H9 (cell line): ENCODE data around the gene FANCC. TPM values are rescaled to one million over a fixed set of nuclear protein-coding genes. Genes with fewer than 3 reads are reported as not detected.
A peak's percentile ranks its signal among the peaks of the same experiment; 100 is the strongest.

Experiments used
- DNase-seq: peaks from one replicate; pipeline ENCODE4 v3.0.0-alpha.2; 2017
- H2AFZ ChIP-seq: one replicate; pipeline ENCODE4 v1.6.1; 2013; ENCODE audit warnings: mild to moderate bottlenecking, low read length, control low read depth, moderate library complexity
- H2AK5ac ChIP-seq: 2 replicates; pipeline ENCODE4 v1.6.1; 2013; ENCODE audit warnings: low read length, control low read depth, mixed read lengths; ENCODE audit not compliant: insufficient read length
- H2BK120ac ChIP-seq: one replicate; pipeline ENCODE4 v1.6.1; 2013; ENCODE audit warnings: low read depth, mild to moderate bottlenecking, low read length, control low read depth, inconsistent platforms; ENCODE audit not compliant: poor library complexity, severe bottlenecking
- H2BK12ac ChIP-seq: 2 replicates; pipeline ENCODE4 v1.6.1; 2013; ENCODE audit warnings: low read length, control low read depth, mixed read lengths, low read depth; ENCODE audit not compliant: insufficient read length
- H2BK15ac ChIP-seq: 2 replicates; pipeline ENCODE4 v1.6.1; 2013; ENCODE audit warnings: low read depth, low read length, control low read depth
- H2BK20ac ChIP-seq: one replicate; pipeline ENCODE4 v1.6.1; 2013; ENCODE audit warnings: low read depth, mild to moderate bottlenecking, low read length, control low read depth, inconsistent platforms; ENCODE audit not compliant: poor library complexity, severe bottlenecking
- H2BK5ac ChIP-seq: 2 replicates; pipeline ENCODE4 v1.6.1; 2013; ENCODE audit warnings: low read length, control low read depth, mixed read lengths; ENCODE audit not compliant: insufficient read length
- H3K14ac ChIP-seq: 2 replicates; pipeline ENCODE4 v1.6.1; 2013; ENCODE audit warnings: low read length, control low read depth; ENCODE audit not compliant: insufficient read depth
- H3K18ac ChIP-seq: 2 replicates; pipeline ENCODE4 v1.6.1; 2013; ENCODE audit warnings: low read depth, mild to moderate bottlenecking, mixed read lengths, low read length, control low read depth; ENCODE audit not compliant: insufficient read length
- H3K23ac ChIP-seq: 2 replicates; pipeline ENCODE4 v1.6.1; 2013; ENCODE audit warnings: low read length, control low read depth, mixed read lengths, low read depth; ENCODE audit not compliant: insufficient read length
- H3K23me2 ChIP-seq: 2 replicates; pipeline ENCODE4 v1.6.1; 2013; ENCODE audit warnings: low read depth, mild to moderate bottlenecking, mixed read lengths, low read length, control low read depth; ENCODE audit not compliant: insufficient read length, poor library complexity, severe bottlenecking
- H3K27ac ChIP-seq: 2 replicates; pipeline ENCODE4 v1.5.1; 2013; ENCODE audit warnings: low read length, control low read depth, mixed read lengths, low read depth; ENCODE audit not compliant: insufficient read length
- H3K27me3 ChIP-seq: 2 replicates; pipeline ENCODE4 v1.6.1; 2013; ENCODE audit warnings: low read length, control low read depth, inconsistent platforms; ENCODE audit not compliant: insufficient read depth
- H3K4ac ChIP-seq: 2 replicates; pipeline ENCODE4 v1.6.1; 2013; ENCODE audit warnings: low read depth, mild to moderate bottlenecking, control low read depth, inconsistent platforms, low read length, moderate library complexity
- H3K4me1 ChIP-seq: 2 replicates; pipeline ENCODE4 v1.6.1; 2013; ENCODE audit warnings: low read length, control low read depth, inconsistent platforms; ENCODE audit not compliant: insufficient read depth
- H3K4me2 ChIP-seq: 2 replicates; pipeline ENCODE4 v1.6.1; 2013; ENCODE audit warnings: low read length, control low read depth, mixed read lengths; ENCODE audit not compliant: insufficient read length, insufficient read depth
- H3K56ac ChIP-seq: 2 replicates; pipeline ENCODE4 v1.6.1; 2013; ENCODE audit warnings: low read depth, mild to moderate bottlenecking, mixed read lengths, low read length, control low read depth; ENCODE audit not compliant: insufficient read length
- H3K79me1 ChIP-seq: 2 replicates; pipeline ENCODE4 v1.6.1; 2013; ENCODE audit warnings: low read depth, mild to moderate bottlenecking, moderate library complexity, low read length, control low read depth, inconsistent platforms; ENCODE audit not compliant: insufficient read depth, poor library complexity, severe bottlenecking
- H3K79me2 ChIP-seq: 2 replicates; pipeline ENCODE4 v1.6.1; 2013; ENCODE audit warnings: low read length, control low read depth, inconsistent platforms; ENCODE audit not compliant: insufficient read depth
- H3K9ac ChIP-seq: 2 replicates; pipeline ENCODE4 v1.6.1; 2013; ENCODE audit warnings: low read length, control low read depth, mixed read lengths; ENCODE audit not compliant: insufficient read length; ENCODE audit errors: extremely low read depth
- H3K9me3 ChIP-seq: one replicate; pipeline ENCODE4 v1.6.1; 2013; ENCODE audit warnings: low read depth, low read length, inconsistent platforms; ENCODE audit not compliant: control insufficient read depth
- H3T11ph ChIP-seq: one replicate; pipeline ENCODE4 v1.6.1; 2013; ENCODE audit warnings: mild to moderate bottlenecking, low read length, control low read depth, inconsistent platforms
- H4K20me1 ChIP-seq: one replicate; pipeline ENCODE4 v1.6.1; 2013; ENCODE audit not compliant: control insufficient read depth, insufficient read length, insufficient read depth
- H4K5ac ChIP-seq: 2 replicates; pipeline ENCODE4 v1.6.1; 2013; ENCODE audit warnings: low read depth, mild to moderate bottlenecking, mixed read lengths, low read length, control low read depth; ENCODE audit not compliant: insufficient read length
- H4K8ac ChIP-seq: replicated peaks from 2 replicates; pipeline ENCODE4 v1.6.1; 2013; ENCODE audit warnings: low read length, control low read depth, mixed read lengths, low read depth; ENCODE audit not compliant: insufficient read length
- H4K91ac ChIP-seq: 2 replicates; pipeline ENCODE4 v1.6.1; 2013; ENCODE audit warnings: low read depth, mild to moderate bottlenecking, moderate library complexity, mixed read lengths, low read length, control low read depth; ENCODE audit not compliant: insufficient read length
- H3K27ac Mint-ChIP-seq, 3 experiments: 2 replicates in 2 of 3; 3 replicates in 1 of 3; pipeline ENCODE4 v1.8.0; 2020 to 2021; ENCODE audit warnings: mixed read lengths in 3 of 3, mild to moderate bottlenecking in 1 of 3, moderate library complexity in 1 of 3
- H3K27me3 Mint-ChIP-seq: 2 replicates; pipeline ENCODE4 v1.8.0; 2021; ENCODE audit warnings: low read depth, mild to moderate bottlenecking, moderate library complexity, mixed read lengths
- H3K36me3 Mint-ChIP-seq, 3 experiments: 2 replicates in 2 of 3; 3 replicates in 1 of 3; pipeline ENCODE4 v1.8.0; 2020 to 2021; ENCODE audit warnings: low read depth in 3 of 3, mixed read lengths in 3 of 3; ENCODE audit not compliant: insufficient read depth in 1 of 3
- H3K4me1 Mint-ChIP-seq, 2 experiments: 2 replicates each; pipeline ENCODE4 v1.8.0; 2020; ENCODE audit warnings: mixed read lengths in 2 of 2
- H3K4me3 Mint-ChIP-seq, 2 experiments: 2 replicates in 1 of 2; 3 replicates in 1 of 2; pipeline ENCODE4 v1.8.0; 2020 to 2021; ENCODE audit warnings: mild to moderate bottlenecking in 2 of 2, mixed read lengths in 2 of 2, moderate library complexity in 1 of 2
- H3K9me3 Mint-ChIP-seq, 2 experiments: 2 replicates in 1 of 2; 3 replicates in 1 of 2; pipeline ENCODE4 v1.8.0; 2020; ENCODE audit warnings: mild to moderate bottlenecking in 2 of 2, mixed read lengths in 2 of 2, moderate library complexity in 1 of 2
- WGBS: extraction: QIAGEN DNeasy Blood & Tissue Kit; methylation state at CpG from one replicate; pipeline ENCODE4 v1.1.7; 2013; ENCODE audit warnings: missing lambda C conversion rate, low lambda C conversion rate, mixed read lengths; ENCODE audit not compliant: insufficient read length; ENCODE audit errors: extremely low coverage; 5-methylcytosine and 5-hydroxymethylcytosine counted together
- long read RNA-seq: library from polyadenylated mRNA; unstranded; transcript quantifications from one replicate; pipeline ENCODE4 v2.0.0, GENCODE V29; 2020
- total RNA-seq: library from RNA; stranded (reverse); gene quantifications from 2 replicates; pipeline ENCODE4 v1.2.1, GENCODE V29; 2021
- TF ChIP-seq, protein P1 (sequence below): fragments of 200-600 bp; sonication (generic); conservative IDR thresholded peaks from 3 replicates; pipeline ENCODE4 v1.8.0; 2021; ENCODE audit warnings: antibody characterized with exemption, mild to moderate bottlenecking

Gene FANCC
- total RNA-seq = 11.6 and 14.6 TPM in 2 replicates
- long read RNA-seq, full-length matches to known transcripts = 8 of 42 reads
- long read RNA-seq, partial matches to known transcripts = 10 of 42 reads
- long read RNA-seq, other reads (novel, unspliced or antisense) = 24 of 42 reads

DNA sequence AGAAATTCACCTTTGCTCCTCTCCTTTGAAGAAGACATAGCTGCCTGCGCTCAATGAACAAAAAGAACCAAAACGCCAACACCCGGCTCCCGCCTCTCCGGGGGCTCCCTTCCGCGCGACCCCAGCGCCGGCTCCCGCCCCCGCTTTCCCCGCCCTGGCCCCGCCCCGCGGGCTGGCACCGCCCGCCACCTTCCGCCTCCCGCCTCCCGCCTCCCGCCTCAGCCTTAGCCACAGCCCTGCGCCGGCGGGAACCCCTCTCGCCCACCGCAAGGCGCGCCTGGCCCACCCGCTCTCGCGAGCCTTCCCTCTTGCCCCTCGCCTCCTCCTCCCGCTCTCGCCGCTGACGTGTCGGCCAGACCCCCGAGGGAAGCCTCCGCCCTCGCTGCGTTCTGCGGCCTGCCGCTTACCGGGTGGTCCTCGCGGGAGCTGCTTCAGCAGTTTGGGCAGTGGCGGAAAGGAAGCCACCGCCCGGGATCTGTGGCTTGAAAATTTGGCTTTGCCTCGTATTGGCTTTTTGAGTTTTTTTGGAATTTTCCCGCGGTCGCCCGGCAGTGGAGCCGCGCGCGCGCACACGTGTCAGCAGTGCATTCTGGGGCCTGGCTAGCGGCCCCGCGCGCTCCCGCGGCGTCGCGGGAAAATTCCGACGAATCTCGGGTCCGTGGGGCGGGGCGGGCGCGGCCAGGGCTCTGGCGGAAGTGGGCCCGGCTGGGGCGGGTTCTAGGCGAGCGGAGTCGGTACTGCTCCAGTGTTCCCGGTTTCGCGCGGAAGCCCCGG lies at the start of gene FANCC:
FANCC (minus strand) TSS at position 591 of the 774 bp plus-strand sequence. CDS start 68,418 bp downstream, outside the sequence.
- H3K4ac ChIP-seq = no peak within 1 kb of the TSS; the same call in 1 of the 2 replicates
- H3T11ph ChIP-seq = peak within 1 kb of the TSS; percentile 60
- H3K79me1 ChIP-seq = no peaks in the 10 kb centered on the region
- no peak within 1 kb of the TSS for H2BK12ac ChIP-seq
- Mint-ChIP-seq H3K4me3 (peak within 1 kb of the TSS; percentile 84 to 85), H3K27ac (peak within 1 kb of the TSS; percentile 99), H3K36me3 (no peaks in the 10 kb centered on the region), H3K4me1 (peaks cover 21 to 31% of the 10 kb centered on the region in 2 experiments), H3K27me3 (no peaks in the 10 kb centered on the region; the same call in 1 of the 2 replicates), H3K9me3 (0 out of 5 replicates have a peak, but pooled peaks cover 0 to 1% of the 10 kb centered on the region in 2 experiments)
- H2AFZ ChIP-seq = peak within 1 kb of the TSS; percentile 75
- H4K20me1 ChIP-seq = no peaks in the 10 kb centered on the region
- no CpG with 5 or more reads among the region's 89 CpGs for WGBS
- TF ChIP-seq, protein P1, sequence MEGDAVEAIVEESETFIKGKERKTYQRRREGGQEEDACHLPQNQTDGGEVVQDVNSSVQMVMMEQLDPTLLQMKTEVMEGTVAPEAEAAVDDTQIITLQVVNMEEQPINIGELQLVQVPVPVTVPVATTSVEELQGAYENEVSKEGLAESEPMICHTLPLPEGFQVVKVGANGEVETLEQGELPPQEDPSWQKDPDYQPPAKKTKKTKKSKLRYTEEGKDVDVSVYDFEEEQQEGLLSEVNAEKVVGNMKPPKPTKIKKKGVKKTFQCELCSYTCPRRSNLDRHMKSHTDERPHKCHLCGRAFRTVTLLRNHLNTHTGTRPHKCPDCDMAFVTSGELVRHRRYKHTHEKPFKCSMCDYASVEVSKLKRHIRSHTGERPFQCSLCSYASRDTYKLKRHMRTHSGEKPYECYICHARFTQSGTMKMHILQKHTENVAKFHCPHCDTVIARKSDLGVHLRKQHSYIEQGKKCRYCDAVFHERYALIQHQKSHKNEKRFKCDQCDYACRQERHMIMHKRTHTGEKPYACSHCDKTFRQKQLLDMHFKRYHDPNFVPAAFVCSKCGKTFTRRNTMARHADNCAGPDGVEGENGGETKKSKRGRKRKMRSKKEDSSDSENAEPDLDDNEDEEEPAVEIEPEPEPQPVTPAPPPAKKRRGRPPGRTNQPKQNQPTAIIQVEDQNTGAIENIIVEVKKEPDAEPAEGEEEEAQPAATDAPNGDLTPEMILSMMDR = no peak
- H4K8ac ChIP-seq = no peak within 1 kb of the TSS
- H2BK5ac ChIP-seq = no peak within 1 kb of the TSS
- H3K79me2 ChIP-seq = no peaks in the 10 kb centered on the region
- no peak within 1 kb of the TSS for H3K56ac ChIP-seq
- H3K4me1 ChIP-seq = no peaks in the 10 kb centered on the region; the same call in 1 of the 2 replicates
- H4K5ac ChIP-seq = no peak within 1 kb of the TSS
- peak within 1 kb of the TSS; percentile 82 for H3K9ac ChIP-seq
- H2BK15ac ChIP-seq = no peak within 1 kb of the TSS; the same call in 1 of the 2 replicates
- H3K18ac ChIP-seq = peak within 1 kb of the TSS; percentile 98
- H3K14ac ChIP-seq = peak within 1 kb of the TSS; percentile 86
- no peak within 1 kb of the TSS for H2AK5ac ChIP-seq
- no peaks in the 10 kb centered on the region for H3K9me3 ChIP-seq
- no peak within 1 kb of the TSS for H2BK20ac ChIP-seq
- DNase-seq = peak; percentile 97
- no peak within 1 kb of the TSS for H2BK120ac ChIP-seq
- peaks cover 7% of the 10 kb centered on the region for H3K23me2 ChIP-seq
- H3K23ac ChIP-seq = no peak within 1 kb of the TSS
- H3K4me2 ChIP-seq = peak within 1 kb of the TSS; percentile 47
- peak within 1 kb of the TSS; percentile 80 for H3K27ac ChIP-seq
- no peaks in the 10 kb centered on the region for H3K27me3 ChIP-seq
- H4K91ac ChIP-seq = no peak within 1 kb of the TSS
